NCI-H1694 treated with DMSO at 0.1 percent for 48 hours (cell line): ENCODE measurements around the gene TRUB2.
"Not testable (repeated sequence)": the region's sequence is repeated elsewhere in the genome, so short reads cannot be mapped to it uniquely, and the experiment has no call there.

ENCODE experiments used
- DNase-seq: peaks from one replicate; lab custom pipeline; 2025; lab: John Stamatoyannopoulos, UW

TRUB2 gene

GRCh38 chr9:128340691-128341434 is 18.6 kb upstream of the TRUB2 start:
- DNase-seq: no peak

- DNase-seq: peak; percentile 45
Observed at GRCh38 chr9:128339761-128340690, 17.8 kb upstream of the TRUB2 start, which contains the start of gene SLC27A4. Gene SLC27A4 (plus strand): TSS chr9:128340527. CDS start chr9:128343133, 2,606 bp downstream.

- not testable (repeated sequence) for DNase-seq
Observed at GRCh38 chr9:128338852-128339614, 16.8 kb upstream of the TRUB2 start.

- no peak for DNase-seq
Observed at GRCh38 chr9:128337936-128338335, 15.7 kb upstream of the TRUB2 start.

DNA sequence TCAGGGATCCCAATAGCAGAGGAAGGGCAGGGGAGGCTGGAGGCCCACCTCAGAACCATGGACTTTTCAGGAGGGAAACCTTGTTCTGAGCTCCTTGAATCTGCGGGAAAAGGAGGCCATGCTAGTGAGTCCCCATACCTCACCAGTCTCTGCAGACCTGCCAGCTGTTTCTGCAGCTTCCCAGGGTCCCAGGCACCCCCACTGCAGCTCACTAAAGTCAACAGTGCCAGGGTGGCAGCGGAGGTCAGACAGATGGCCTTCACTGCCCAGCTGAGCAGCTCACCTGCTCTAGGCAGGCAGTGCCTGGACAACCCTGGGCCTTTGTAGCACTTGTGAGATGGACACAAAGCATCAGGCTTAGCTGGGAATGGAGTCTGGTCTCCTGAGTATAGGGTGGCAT is 13.7 kb upstream of the TRUB2 start:
- no peak for DNase-seq

GRCh38 chr9:128335161-128335560 is 12.9 kb upstream of the TRUB2 start:
- DNase-seq: no peak

DNA sequence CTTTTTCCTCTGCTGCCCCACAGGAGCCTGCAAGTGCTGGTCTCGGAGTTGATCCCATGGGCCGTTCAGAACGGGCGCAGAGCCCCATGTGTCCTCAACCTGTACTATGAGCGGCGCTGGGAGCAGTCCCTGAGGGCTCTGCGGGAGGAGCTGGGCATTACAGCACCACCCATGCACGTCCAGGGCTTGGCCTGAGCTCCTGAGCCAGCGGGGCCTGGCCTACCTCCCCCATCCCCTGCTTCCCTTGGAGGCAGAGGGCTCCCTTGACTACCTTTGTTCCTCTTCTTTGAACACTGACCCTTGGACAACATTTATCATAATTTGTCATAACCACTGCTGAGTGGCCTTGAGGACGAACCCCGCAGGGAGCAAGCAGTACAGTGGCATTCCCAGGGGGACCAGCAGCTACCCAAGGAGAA is 11.2 kb upstream of the TRUB2 start:
- DNase-seq: no peak

GRCh38 chr9:128325629-128326028 is 3.4 kb upstream of the TRUB2 start:
- DNase-seq: no peak

GRCh38 chr9:128324401-128324800 is 2.2 kb upstream of the TRUB2 start:
- no peak for DNase-seq

DNA sequence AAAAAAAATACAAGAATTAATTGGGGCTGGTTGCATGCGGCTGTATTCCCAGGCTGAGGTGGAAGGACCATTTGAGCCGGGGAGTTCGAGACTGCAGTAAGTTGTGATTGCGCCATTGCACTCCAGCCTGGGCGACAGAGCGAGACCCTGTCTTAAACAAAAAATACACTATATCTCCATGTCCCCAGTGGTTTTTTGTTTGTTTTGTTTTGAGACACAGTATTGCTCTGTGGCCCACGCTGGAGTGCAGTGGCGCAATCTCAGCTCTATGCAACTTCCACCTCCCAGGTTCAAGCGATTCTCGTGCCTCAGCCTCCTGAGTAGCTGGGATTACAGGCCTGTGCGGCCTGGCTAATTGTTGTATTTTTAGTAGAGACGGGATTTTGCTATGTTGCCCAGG is 1.5 kb upstream of the TRUB2 start:
- DNase-seq: no peak

DNA sequence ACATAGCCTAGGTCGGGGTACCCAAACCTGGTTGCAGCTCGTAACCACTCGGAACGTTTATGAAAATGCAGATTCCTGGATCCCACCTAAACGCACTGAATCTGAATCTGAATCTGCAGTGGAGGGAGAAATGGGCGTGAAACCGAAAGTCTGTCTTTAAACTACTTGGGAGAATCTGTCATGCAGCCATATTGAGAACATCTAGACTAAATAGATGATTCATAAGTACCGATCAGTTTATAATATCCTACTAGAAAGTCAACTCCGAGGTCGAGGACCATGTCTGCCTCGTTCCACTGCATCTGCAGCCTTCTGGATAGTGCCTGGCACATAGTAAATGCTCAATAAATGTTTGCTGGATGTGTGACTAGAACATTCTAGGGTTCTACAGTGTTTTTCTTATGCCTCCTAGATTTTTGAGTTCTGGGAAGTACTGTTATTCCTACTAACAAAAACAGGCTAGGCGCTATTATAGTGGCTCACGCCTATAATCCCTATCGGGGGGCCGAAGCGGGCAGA is 1.0 kb upstream of the TRUB2 start:
- no peak for DNase-seq

DNA sequence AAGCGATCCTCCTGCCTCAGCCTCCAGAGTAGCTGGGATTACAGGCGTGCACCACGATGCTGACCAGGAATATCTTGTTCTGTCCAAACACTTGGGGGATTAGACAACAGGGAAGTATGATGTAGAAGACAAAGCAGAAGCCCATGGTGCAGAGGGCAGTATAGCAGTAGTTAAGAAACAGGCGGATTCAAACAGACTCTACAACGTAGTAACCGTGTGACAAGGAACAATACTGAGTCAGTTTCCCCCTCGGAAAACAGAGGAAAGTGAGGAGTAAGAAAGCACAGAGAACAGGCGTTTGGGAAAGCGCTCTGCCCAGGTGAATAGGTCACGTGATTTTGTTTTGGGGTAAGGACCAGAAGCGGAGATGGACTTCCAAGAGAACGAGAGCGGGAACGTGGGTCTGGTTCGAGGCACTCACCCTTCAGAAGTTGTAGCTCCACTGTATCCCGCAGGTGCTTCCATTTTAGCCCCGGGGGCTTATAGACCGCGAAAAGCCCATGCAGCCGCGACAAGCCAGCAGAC is 306 bp downstream of the TRUB2 start:
- DNase-seq: no peak

- no peak for DNase-seq
Observed at GRCh38 chr9:128321343-128321742, 904 bp downstream of the TRUB2 start.

DNA sequence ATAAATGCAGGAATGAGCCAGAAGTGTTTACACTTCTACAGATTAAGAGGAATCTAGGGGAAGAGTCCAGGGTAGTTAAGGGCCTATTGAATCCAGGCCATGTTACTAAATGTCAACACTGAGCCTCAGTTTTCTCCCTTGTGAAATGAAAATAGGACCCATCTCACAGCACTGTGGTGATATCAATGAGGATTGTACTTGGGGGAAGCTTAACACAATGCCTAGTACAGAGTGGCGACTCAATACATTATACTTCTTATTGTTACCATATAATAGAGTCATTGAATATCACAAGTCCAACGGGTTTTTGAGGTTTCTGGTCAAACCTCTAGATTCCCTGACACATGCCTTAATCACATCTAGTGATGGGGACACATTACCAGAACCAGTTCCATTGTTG is 4.6 kb downstream of the TRUB2 start:
- no peak for DNase-seq

GRCh38 chr9:128316421-128316820 is 5.8 kb downstream of the TRUB2 start:
- DNase-seq: no peak

GRCh38 chr9:128314697-128315096 is 7.5 kb downstream of the TRUB2 start:
- no peak for DNase-seq

DNA sequence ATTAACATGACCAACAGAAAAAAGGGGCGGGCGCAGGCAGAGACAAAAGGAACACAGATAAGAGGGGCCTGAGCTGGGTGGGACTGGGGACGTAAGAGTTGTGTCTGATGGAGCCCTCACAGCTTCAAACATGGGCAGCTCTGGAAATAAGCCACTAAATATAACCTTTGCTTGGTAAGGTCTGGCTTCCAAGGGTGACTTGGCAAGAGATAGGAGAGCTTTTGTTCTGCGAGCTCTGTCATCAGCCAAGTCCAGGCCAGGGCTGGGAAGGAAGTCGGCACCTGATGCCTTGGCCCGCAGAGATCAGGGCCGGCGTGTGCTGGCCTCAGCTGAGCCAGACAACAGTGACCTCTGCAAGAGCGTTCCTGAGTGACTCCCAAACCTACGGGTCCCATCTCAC is 11.8 kb downstream of the TRUB2 start:
- DNase-seq: no peak

DNA sequence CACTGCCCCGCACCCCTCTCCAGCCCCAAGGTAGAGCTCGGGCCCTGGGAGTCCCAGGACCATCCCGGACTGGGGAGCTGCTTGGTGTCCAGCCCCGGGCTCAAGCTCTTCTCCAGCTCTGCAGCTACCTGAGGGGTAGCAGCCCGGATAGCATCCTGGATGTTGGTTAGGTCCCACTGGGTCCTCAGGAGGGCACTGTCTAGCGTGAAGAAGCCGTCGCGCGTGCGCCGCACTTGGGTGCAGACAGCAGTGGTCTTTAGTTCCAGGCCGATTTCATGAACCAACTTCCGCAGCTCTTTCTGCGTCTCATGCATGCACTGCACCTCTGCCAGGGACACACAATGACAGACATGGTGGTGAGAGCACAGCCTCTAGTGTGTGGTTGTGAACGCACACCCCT is 12.7 kb downstream of the TRUB2 start:
- no peak for DNase-seq

DNA sequence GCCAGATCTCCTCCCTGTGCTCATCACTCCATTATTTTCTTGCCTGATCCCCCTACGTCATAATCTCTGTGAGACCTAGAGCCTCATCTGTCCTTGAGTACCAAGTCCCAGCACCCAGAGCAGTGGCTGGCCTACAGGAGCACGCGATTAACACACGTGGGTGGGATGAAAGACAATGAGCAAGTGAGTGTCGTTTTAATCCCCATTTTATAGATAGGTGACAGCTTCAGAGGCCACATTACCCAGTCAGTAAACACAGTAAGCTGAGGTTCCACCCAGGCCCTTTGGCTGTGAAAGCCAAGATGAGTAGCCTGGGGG is 17.3 kb downstream of the TRUB2 start:
- no peak for DNase-seq

DNA sequence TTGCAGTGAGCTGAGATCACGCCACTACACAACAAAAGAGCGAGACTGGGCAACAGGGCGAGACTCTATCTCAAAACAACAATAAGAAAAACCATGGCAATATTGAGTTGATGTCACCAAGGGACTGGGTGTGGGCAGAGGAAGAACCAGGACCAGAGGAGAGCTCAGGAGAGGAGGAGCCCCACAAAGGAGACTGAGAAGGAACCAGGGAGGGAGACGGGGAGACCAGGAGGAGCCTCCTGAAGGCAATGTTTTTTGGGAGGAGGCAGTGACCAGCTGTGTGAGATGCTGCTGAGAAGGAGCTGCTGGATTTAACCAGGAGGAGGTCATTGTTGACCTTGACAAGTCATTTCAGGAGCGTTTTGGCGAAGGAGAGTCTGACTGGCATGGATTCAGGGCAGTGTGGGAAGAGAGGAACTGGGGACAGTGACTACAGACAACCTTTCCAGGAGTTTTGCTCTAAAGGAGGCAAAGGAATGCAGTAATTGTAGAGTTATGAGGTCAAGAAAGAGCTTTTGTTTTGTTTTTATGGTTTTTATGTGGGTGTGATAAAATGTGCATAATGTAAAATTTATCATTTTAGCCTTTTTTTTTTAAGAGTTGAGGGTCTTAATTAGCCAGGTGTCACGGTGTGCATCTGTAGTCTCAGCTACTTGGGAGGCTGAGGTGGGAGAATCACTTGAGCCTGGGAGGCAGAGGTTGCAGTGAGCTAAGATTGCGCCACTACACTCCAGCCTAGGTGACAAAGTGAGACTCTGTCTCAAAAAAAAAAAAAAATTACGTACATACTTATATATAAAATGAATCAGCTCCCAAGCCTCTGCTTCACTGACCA is 17.9 kb downstream of the TRUB2 start:
- no peak for DNase-seq
